Amniotic epithelial cell (primary cell): ENCODE measurements around the gene ABCC4.

ENCODE experiments used
- DNase-seq: peaks from one replicate; pipeline ENCODE4 v3.0.0-alpha.2; 2010; ENCODE audit warnings: low read depth

ABCC4 gene

DNA sequence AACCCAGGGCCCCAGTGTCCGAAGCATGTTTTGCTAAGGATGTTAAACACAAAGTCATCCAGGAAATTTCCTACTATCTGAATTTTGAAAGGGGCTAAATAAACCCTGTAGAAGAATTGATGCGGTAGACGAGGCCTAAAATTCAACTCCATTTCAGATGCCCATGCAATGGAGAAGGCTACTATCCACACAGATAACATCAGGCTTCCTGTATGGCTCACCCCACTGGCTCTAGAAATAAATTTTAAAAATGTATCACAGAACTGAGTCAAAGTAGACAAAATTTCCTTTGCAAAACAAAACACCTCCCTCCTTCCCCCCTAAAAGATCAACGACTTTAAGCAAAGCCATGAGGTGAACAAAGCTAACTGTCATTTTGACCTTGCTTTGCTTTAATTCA, 188.4 kb downstream of the ABCC4 start:
- DNase-seq, result no peak

DNA sequence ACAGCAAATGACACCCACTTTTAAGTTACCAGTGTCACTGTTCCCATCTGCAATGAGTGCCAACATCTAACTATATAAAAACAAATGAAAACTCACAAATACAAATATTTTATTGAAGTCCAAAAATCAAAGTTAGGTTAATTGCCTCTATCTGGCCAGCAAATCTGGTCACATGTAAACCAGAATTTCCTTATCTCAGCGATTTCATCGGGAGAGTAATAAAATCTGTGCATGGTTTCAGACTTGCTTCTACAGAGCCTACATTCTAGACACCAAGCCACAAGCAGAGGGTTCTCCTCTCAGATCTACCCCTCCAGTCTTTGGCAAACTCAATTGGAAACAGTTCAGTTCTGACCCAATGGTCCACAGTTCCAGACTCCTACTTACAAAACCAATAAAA, 189.6 kb downstream of the ABCC4 start:
- DNase-seq, result no peak

DNA sequence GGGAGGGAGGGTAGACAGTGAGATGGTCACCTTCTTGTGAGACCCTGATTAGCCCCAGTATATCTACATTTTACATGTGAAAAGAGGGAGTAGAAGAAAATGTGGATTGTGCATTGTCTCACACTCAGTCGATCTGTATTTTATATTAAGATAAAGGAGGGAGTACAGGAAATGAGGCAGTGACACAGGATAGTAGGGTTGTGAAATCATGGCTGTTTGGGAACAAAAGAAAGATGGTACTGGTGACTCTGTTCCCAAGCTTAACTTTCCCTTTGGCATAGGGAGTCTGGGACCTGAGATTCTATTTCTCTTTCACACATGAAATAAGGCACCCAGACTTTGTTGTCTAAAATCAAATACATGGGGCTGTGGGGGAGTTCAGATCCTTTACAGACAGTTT, 194.7 kb downstream of the ABCC4 start:
- DNase-seq, result peak; percentile 16

DNA sequence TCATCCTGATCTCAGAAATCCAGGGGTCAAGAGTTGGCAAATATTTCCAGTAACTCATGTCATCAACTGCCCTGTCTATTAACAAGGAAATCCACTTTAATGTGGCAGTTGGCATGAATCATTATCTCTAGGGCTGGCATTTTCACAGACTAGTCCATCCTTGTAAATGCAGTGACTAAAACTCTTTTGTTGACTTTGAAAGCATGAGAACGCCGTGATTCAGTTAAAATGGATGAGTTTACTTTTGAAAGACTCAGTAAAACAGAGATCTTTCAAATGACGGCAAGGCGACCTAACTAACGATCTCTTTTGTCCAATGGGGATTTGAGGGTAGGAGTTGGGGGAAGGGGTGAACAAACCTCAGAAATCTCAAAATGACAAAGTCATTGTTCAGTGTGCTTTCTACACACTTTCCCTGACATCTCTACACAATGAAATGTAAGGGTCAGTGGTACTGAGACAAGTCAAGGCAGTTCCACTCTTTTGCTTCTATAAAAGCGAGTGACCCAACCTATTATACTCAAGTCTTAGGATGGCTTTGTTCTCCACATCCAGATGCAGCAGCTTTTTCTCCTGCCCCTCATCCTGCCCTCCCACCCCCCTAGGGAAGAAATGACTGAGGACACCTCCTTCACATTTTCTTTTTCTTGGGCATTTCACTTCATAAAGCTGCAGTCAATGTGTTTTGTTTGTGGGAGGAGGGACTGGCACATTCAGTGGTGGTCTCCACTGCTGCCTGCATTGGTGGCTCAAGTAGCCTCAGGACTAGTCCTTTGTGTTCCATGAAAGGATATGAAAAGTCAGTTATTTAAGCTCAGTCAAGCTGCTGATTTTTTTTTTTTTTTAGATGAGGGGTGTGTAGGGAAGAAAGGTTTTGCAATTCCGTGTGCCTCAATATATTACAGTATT, 200.5 kb downstream of the ABCC4 start:
- peak; percentile 62 for DNase-seq

DNA sequence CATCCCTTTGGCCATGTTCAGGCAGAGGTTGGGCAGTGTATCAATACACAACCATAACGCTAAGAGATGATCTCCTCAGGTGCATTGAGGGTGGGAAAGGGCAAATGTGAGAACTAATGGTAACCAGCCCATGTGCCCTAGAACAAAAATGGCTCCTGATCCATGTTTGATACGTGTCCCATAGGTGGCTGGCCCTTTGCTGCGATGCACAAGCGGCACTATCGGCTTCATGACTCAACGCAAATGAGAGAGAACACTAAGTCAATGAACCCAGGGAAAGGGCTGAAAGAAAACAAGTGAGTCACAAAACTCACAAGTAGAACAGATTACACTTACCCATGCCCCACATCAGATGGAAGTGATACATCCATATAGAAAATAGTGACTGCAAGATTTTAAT, 201.7 kb downstream of the ABCC4 start:
- DNase-seq, result peak; percentile 65

DNA sequence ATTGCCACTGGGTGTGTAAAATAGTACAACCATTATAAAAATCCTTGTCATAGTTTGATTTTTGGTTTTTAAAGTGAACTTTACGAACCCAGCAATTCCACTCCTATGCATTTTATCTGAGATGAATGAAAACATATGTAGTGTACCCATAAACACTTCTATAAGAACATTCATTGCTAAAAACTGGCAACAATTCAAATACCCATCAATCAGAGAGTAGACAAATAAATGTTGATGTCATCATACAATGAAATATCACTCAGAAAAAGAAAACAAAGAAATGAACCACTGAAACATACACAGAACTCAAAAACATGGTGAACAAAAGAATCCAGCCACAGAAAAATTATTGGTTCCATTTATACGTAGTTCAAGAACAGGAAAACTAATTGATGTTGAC, 202.3 kb downstream of the ABCC4 start:
- no peak for DNase-seq

DNA sequence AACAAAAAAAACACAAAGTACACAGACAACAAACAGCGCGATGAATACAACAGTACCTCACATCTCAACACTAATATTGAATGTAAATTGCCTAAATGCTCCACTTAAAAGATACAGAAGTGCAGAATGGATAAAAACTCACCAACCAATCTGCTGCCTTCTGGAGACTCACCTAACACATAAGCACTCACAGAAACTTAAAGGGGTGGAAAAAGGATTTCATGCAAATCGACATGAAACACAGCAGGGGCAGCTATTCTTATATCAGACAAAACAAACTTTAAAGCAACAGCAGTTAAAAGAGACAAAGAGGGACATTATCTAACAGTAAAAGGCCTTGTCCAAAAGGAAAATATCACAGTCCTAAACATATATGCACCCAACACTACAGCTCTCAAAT, 209.5 kb downstream of the ABCC4 start:
- DNase-seq, result no peak

DNA sequence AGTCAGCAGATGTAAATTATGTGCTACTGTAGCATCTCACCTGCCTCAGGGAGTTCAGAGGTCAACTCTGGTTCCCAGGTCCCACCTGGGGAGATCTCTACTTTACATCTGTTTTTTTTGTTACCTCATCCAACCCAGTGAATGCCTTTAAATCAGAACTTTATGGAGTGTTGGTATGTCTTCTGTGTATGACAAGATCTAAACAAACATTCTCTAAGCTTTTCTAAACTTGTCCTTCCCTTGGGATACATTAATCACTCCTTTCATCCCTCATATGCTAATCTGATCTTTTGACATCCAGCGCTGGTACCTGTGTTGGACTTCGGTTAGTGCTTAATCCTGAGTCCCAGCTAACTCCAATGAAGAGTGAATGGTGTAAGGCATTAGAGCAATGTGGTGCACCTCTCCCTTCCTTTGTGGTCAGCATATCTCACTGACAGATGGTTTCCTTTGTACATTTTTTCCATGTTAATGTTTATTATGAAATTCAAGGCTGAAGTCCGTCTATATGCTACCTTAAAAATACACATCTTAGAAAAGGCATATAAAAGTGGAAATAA, 213.4 kb downstream of the ABCC4 start:
- peak; percentile 96 for DNase-seq

DNA sequence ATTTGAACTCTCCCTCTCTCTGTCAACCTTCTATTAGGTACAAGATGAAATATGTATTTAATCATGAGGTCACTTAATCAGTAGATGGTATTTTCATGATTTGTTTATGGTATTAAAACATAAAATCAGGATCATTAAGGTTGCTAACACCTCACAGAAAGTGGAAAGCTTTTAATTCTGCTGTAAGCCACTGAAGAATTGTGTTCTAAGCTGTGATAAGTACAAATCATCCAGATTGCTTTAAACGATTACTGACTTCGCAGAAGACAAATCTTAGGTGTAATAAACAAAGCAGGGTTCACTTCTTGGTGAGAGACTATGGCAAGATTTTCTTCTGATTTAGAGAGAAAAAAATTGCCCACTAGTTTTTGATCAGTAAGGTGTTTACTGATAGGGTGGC, 214.5 kb downstream of the ABCC4 start:
- DNase-seq, result no peak

DNA sequence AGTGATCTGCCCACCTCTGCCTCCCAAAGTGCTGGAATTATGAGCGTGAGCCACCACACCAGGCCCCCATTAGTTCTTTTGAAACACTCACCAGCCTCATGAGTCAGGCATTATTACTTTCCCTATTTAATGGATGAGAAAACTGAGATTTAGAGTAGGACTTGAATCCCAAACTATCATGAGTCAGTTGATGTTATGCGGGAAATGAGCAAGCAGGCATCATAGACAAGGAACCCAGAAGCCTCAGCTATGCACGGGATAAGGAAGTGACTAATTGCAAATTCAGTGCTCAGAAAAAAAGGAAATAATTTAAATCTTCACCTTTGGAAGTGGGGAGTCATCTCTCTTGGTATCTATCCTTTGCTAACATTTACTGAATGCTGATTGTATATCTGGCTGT, 217.5 kb downstream of the ABCC4 start:
- DNase-seq, result peak; percentile 75

DNA sequence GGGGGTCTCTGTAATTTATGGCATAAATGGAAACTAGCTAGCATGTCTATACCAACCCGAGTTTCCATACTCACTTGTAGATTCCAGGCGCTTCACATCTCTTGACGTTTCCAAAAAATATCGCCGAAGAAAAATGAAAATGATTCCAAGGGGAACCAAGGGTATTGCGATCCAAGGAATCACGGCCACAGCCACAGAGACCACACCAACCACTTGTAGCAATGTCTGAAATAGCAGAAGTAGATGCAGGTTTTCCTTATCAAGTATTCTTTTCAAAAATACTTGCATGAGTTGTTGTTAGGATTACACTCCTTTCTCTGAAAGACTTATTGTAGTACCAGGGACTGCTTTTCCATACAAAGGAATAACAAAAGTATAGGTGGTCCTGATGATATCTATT, 218.2 kb downstream of the ABCC4 start:
- no peak for DNase-seq

DNA sequence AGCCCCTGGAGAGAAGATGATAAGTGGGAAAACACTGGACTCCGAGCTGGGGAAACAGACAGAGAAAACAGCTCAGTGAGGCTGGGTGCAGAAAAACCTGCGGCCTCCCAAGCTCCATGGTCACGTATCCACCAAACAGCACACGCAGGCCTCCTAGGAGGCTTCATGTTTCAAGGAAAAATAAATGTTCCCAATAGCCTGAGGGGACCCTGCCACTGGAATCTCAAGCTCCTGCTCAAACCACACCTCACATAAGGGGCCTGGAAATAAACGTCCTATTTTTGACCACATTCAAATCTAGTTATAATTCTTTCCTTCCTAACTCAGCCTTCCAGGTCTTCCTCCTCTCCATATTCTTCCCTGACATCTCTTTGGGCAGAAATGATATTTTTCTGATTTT, 225.7 kb downstream of the ABCC4 start:
- DNase-seq, result no peak

DNA sequence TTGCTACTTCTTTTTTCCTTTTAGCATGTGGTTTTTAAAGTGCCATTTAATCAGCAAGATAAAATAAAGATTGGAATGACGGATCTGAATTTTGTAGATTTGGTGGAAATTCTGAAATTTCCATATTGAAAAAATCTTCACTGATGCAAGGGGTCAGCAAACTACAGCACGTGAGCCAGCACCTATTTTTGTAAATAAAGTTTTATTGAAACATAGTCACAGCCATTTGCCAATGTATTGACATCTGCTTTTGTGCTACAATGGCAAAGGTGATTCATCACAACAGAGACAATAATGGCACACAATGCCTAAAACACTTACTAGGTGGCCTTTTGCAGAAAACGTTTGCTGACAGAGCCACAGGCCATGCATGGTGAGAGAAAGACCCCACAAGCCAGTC, 226.4 kb downstream of the ABCC4 start:
- no peak for DNase-seq

DNA sequence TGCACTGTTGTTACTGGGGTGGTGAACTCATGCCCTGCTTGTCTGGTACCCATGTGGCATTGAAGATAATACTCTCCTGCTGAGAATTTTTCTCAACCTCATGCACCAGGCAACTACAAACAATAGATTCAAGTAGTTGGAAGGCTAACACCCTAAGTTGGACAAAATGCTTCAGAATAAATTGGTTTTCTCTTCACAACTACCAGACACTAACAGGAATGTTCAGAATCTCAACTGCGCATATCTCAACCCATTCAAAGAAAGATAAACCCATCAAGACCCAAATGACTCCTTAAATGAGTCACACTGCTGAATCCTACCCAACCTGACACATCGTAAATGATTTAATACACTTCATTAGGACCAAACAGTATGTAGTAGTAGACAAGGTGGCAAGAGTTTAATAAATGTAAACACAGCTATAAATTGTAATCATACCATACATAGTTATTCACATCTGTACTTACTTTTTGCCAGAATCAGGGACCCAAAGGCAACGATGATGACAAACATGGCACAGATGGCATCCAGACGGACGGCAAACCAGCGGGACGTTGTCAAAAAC, 227.4 kb downstream of the ABCC4 start:
- DNase-seq, result peak; percentile 79

DNA sequence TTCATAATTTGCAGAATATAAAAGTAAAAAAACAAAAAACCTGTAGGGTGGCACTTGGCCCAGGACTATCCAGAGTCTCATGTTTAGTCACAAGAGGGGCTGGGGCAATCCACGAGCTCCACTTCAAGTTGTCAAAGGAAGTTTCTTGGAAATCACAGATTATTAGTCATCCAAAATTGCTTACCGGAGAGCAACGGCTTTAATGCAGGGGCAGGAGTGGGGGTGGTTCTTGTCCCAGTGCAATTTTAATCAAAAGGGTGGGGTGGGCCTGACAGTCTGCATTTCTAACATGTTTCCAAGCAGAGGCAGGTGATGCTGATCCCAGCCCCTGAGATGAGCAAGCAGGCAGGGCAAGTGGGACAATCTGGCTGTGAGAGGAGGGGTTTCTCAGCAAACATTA, 233.9 kb downstream of the ABCC4 start:
- DNase-seq, result no peak

DNA sequence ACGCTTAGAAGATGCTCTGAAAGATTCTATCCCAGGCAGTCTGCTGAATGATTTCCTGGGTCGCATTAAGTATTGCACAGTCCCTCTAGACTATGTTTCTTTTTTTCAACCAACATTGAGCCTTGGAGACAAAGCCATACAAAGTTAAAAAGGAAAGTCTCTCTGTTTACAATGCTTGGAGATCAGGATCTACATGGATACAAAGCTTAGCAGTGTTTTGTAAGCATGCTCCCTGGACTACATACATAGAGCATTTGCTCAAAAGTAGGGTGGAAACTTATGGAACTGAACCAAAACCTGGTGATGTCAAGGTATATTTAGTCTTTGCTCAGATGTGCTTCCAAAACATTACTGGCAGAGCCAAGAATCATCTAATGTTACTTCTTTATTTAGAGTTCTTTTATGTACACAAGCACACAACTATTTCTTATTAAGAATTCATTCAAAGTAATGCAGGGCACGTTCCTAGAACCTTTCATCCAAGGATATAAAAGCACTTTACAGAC, 241.2 kb downstream of the ABCC4 start:
- no peak for DNase-seq

DNA sequence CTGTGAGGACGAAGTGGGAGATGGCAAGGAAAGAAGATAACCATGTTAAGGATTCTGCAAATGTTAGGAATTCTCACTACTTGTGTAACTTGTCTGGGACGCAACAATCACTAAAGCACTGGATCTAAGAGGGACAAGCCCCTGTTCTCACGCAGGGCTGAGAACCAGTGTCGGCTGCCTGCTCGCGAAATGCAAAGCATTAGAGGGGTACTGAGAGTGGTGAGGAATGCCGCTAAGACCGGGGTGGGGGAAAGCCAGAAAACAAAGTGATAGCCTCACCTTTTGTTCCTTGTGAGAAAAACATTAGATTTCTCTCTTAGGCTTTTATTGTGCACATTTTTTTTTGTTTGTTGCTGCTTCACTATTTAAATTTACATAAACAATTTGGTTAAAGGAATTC, 241.9 kb downstream of the ABCC4 start:
- DNase-seq, result no peak

DNA sequence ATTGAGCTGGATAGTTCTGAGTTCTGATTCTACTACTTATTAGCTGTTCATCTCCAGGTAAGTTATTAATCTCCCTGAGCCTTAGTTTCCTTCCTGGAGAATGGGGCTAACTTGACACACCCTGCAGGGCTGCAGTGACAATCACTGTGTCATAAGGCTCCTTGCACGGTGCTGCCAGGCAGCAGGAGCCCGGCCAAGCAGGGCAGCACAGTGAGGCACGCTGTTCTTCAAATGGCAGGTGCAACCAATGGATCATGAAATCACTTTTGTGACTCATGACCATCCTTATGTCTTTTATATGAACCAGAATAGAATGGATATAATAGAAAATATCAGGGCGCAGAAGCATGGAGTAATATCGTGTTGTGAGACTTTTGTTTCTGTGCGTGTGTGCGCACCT, 242.6 kb downstream of the ABCC4 start:
- DNase-seq, result no peak

DNA sequence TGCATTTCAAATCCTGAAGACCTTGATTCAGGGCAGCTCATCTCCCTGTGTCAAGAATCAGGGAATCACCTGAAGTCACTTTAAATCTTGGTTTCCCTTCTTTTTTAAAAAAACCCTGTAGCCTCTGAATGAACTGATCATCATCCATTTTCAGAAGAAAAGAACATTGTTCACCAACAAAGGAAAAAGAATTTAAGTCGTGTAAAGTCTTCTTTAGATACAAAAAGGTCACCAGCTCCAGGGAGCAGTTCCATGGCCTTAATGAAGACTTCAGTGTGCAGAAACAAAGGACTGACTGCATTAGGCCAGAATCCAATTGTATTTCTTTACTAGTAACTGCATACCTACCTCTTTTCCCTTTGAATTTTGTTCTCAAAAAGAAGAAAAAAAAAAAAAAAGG, 245.0 kb downstream of the ABCC4 start:
- DNase-seq, result no peak

DNA sequence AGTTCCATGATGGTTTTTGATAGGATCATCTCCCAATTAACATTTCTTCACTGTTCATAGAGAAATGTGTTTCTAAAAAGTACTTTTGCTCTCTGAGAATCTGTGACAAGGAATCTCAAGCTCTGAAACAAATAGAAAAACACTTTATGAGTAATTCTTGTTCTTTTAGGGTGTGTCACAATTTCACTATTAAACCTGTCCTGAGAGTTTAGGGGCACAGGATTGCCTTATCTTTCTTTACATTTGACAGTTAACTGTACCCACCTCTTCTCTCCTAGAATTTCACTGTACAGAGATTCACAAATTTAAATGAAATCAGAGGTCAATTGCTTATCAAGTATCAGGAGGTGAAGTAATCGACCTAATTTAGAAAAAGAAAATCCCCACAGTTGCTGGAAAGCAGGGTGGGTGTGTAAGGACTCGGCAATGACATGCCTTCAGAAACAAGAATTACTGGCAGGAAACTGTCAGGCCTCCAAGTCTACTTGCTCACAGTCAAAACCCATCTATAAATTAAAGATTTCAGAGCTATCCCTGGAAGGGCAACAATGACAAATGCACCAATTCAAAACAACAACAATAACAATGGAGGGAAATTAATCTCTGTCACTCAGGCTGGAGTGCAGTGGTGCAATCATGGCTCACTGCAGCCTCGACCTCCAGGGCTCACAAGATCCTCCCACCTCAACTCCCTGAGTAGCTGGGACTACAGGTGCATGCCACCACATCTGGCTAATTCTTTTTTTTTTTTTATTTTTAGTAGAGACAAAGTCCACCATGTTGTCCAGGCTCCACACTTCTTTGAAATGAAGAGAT, 250.2 kb downstream of the ABCC4 start:
- DNase-seq, result no peak

DNA sequence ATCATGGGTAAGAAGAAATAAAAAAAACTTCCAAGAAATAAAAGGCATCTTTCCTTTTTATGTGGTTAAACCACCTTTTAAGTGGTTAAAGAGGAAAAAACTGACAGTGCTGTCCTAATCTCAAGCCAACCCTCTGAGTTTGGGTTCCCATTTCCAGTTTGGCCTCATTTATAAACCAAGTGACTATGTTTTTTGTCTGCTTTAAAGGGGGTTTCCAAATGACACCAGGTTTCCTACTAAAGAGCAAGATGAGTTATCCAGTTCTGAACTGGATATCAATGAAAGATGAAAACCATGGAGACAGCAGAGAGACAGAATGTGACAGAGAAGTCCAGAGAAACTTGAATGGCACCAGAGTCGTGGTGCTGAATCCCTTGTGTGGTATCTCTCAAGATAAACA, 251.5 kb downstream of the ABCC4 start:
- DNase-seq, result no peak

DNA sequence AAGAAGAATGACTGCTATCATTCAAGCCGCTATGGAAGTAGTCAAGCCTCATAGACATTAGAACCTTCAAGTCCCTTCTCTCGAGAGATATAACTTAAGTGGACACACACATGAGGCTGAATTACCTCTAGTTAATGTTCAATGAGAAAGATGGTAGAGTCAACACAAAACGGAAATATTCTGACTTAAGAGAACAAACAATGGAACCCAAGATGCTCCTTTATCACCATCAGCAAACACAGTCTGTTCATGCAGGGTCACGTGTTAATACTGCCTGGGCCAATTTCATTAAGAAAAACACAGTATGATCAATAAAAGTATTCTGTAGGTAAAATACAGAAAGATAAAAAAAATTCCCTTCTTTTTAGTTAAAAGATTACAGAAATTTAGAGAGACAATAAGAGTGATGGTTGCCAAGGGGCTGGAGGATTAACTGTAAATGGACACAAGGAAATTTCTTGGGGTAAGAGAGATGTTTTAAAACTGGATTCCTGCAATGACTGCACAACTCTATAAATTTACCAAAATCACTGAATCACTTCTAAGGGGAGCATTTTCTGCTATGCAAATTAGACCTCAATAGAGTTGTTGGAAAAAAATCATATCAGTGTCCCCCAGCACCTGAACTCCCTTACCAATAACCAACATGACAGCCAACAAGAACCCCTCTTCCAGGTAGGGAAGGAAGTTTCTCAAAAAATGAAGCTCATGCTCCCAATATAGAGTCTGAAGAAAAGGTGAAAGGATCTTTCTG, 256.6 kb downstream of the ABCC4 start:
- DNase-seq, result no peak
